Stimulated activated CD4-positive, alpha-beta T cell treated with anti-CD3 and anti-CD28 coated beads, TNF-alpha, amount 100 ng/mL, for 48 hours (primary cell): ENCODE data around the gene ZNF423.

Experiments used
- DNase-seq, 3 donors: peaks; one replicate each; pipeline ENCODE4 v3.0.0-alpha.2; 2020; ENCODE audit warnings: low read depth in 3 of 3

The ZNF423 gene

DNA sequence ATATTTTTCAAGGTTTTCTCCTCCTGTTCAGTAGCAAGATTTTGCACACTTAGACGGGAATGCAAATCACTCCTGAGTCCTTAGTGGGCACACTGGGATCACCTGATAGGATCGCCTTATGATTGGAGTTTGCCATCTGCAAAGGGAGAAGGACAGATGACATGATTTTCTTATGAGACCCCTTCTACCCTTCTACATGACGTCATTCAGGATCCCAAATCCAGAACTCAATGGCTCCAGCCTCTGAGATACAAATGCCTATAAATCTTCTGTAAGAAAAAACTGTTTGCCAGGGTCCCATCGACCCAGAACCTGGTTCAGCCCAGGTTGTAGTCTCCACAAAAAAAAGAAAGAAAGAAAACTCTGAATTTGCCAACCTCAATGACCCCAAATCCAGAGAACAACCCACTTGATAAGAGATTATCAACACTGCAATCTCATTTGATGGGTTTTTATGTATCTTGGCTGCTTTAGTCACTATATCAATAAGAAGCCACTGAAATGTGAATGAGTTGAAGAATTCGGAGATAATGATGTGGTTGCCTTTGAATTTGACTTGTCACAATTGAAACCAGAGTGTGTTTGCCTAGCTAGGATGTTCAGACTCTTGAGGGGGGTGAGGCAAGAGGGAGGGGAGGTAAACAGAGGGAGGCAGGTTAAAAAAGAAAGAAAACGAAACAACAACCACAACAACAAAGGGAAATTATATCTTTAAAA lies 6.7 kb downstream of the ZNF423 start:
- no peak for DNase-seq

DNA sequence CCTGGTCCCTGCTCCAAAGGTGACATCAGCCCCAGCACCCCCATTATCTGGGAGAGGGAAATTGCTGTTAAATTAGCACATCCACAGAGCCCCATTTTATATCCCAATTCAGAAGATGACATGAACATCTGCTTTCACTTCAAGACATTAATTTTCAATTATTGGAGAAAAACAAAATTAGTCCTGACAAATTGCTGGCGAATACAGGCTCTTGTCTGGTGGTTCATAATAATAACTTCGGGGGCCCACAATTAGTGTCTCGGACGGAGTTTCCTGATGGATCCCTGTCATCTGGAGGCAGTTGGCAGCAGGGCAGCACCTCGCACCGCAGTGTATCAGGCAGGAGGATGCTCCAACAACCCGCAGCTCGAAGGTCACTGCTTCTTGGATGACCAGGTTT lies 7.4 kb downstream of the ZNF423 start:
- no peak for DNase-seq

DNA sequence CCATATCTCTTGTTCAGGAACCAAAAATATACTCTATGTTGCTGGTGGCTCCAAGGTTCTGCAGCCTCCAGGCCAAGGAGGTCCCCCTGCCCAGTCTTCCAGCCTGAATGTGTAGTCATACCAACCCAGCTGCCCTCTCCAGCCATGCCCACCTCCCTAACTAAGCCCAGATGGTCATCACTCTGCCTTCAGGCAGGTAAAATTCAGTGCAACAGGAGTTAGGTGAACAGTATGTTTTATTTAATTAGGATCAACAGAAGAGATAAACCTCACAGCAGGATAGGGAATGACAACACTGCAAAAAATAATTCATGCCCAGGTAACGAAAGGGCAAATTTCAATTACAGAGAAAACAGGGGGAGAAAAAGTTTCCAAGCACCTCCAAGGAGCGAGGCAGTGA lies 9.1 kb downstream of the ZNF423 start:
- DNase-seq, result no peak

DNA sequence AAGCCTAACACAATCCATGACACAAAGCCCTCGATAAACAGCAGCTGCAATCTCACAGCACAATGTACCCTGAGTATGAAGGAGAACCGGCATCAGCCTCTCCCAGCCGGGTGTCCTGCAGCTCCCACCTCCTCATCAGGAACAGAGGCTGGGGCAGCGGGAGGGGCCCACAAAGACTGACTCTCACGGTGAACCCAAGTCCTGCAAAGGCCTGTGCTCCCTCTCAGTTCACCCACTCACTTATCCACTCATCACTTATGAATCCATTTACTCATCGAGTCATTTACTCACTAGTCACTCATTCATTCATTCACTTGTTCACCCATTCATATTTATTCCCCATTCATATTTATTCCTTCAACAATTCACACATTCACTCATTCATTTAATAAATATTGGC lies 11.6 kb downstream of the ZNF423 start:
- no peak for DNase-seq

DNA sequence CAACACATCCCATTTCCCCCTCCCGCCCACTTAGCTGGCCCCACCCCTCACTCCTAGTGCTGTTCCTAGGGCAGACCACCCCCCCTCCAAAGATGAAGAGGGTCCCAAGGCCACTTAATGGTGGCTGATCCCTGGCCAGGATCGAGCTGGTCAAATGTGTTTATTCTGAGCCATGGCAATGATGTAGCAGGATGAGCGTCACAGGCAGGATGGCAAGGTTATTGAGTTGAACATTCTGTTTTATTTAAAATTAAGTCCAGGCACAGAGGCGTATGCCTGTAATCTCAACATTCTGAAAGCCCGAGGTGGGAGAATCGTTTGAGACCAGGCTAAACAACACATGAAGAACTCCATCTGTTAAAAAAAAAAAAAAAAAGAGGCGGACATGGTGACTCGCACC lies 12.2 kb downstream of the ZNF423 start:
- no peak for DNase-seq

DNA sequence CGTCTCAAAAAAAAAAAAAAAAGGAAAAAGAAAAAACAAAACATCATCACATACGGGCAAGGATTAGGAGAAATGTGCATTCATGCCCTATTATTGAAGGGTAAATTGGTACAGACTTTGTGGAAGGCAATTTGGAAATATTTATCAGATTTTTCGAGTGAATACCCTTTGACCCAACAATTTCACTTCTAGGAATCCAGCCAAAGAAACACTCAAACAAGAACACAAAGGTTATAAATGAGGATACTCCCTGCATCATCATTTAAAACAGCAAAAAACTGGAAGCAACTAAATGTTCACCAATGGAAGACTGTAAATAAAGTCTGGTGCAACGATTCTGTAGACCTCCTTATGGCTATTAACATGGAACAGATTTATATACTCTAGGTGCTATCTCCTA lies 12.9 kb downstream of the ZNF423 start:
- no peak for DNase-seq

DNA sequence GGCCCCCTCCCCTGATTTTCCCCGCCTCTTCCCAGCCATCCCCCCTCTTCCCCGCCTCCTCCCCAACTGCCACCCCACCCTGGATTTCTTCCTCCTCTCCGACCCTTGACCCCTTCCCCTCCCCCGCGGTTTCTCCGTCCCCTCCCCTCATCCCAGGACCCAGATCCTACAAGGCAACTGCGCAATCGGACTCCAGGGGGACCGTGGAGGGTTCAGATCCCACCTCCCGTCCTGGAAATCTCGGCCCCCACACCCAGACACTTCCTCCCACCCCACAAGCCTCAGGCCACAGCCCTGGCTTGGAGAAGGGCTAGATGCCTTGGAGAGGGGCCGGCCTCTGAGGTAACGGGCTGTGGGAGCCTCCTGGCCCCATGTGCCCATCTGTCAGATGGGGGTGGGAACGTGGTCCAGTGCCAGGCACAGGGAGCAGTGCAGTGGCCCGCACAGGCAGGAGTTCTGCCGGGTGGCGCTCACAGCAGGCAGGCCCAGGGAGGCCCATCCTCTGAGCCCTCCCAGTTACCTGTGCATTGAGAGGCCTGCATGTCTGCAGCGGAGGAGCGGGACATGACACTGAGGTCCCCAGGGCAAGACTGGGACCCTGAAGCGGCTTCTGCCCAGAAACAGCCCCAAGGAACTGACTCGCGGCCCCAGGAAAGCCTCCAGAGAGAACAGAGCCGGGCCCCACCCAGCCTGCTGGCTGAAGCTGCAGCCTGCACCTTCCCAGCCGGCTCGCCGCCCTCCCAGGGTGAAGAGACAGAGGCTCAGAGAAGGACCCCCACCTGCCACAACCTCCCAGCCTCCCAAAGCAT lies 16.7 kb downstream of the ZNF423 start:
- no peak for DNase-seq

DNA sequence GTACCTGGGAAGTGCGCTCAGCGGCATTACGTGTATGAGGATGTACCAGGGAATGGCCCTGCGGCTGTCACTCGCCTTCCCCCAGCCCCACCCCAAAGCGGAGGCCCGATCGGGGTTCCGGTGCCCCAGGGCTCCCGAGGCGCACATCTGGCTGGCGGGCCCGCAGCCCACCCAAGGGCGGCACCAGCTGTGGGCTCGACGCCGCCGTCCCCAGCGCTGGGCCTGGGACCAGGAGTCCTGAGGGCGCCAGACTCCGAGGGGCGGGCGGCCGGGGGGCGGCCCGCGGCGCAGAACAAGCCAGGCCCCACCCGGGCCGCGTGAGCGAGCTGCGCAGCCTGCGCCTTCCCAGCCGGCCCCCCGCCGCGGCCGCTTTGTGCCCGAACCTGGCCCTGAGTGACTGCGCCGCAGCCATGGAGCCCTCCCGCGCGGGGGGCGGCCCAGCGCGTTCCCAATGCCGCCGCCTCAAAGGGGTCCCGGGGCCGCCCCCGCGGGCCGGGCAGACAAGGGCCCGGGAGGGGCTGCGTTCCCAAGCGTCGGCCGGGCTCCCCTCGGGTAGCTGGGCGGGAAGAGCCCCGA lies 17.4 kb downstream of the ZNF423 start:
- no peak for DNase-seq

DNA sequence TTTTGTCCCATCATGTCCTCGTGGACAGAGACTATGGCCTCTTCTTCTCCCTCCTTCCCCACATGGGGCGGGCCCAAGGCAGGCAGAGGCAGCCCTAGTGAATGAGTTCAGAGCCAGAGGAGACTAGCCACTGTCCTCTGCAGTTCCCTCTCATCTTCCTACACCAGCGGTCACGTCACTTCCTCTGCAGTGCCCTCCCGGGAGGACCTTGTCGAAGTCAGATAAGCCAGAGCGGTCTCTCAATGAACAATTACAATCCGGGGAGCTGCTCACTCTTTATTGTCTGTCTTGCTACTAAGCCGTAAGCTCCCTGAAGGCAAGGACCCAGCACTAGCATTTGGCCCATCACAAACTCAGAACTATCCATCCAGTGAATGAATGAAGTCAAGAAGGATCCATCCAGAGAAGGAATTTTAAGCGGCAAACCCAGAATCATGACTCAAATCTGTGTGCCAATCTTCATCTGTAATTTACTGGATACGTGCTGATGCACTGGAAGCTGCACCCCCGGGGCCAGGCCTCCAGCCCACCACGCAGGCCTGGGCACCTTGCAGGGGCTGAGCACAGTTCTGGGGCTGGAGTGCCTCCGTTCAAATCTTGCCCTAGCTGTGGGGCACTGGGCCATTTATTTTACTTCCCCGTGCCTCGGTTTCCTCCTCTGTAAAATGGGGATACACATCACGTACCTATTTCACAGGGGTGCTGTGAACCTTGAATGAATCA lies 18.1 kb downstream of the ZNF423 start:
- DNase-seq, result no peak

DNA sequence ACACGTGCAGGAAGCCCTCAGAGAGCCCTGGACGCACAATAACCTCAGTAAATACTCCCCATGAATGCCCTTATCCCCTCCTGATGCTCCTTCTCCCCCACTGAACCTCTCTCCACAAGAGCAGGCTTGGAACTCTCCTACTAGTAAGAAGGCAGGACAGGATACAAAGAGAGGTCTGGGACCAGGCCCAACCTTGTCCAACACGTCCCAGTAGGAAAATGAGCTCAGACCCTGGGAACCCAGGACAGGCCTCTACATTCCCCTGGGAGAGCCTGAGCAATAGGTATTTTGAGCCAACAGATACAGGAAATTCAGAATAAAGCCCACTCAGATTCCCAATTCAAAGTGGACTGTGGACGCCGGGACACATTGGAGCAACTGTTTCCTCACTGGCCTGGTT lies 19.2 kb downstream of the ZNF423 start:
- no peak for DNase-seq

DNA sequence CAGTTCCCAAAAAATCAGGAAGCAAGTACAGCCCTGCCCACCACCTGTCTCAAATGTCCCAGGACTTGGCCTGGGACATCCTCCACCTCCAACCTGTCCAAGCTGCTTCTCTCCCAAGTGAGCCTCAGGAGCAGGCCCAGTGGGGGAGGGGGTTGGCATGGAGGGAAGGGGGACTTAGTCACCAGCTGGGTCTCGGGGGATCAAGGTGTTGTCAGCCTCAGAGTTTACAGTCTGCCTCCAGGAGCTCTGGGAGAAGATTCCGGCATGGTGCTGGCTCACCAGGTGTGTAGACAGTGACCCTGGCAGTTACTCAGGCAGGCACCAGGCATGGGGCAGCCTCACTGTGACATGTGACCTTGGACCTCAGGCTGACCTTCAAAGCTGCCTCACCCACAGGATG lies 19.7 kb downstream of the ZNF423 start:
- DNase-seq, result no peak

DNA sequence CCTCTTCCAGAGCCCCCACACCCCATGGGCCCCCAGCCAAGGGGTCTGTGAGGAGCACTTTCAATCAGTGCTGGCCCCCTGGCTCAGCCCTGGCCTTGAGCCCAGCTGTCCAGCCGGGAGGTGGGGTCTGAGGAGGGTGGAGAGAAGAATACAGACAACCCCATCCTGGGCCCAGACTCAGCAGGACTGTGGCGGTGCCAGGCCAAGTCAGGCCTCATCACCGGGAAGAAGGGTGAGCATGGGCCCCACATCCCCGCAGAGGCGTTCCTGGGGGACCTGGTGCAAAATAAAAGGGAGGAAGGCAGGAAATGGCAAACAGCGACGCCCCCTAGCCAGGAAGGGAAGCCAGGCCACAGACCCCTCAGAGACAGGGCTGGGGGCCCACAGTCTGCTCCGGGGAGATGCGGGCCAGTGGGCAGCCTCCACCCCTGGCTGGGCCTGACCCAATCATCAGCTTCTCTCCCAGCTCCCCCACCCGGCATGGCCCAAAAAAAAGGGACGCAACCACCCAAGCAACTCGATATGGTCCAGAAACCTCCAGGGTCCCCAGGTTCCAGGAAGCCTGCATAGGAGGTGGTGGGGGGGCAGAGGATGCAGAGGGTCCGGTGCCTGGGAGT lies 20.6 kb downstream of the ZNF423 start:
- no peak for DNase-seq

DNA sequence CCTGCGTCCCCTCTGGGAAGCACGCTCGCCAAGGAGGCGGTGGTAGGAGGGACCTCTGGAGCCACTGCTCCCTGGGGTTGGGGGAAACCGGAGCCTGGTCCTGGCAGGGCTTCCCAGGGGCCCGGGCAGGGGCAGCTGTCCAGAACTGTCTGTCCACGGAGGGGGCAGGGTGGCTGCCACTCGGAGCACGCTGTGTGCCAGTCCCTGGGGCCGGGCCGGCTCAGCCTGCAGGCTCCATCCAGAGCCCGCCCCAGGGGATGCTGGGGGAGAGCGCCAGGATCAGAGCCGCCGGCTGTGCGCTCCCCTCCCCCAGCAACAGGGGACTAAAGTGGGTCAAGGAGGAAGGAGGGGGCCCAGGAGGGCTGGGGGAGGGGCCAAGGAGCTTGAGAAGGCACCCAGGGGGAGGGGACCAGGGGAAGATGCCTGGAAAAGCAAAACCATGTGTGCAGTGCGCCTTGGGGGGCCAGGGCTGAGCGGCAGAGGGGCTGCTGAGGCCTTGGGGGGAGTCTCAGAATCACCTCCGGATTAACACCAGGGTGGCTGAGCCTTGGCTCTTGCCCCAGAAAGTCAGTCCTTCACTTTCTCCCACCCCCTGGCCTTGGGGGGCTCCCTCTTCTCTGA lies 21.3 kb downstream of the ZNF423 start:
- DNase-seq, result no peak

DNA sequence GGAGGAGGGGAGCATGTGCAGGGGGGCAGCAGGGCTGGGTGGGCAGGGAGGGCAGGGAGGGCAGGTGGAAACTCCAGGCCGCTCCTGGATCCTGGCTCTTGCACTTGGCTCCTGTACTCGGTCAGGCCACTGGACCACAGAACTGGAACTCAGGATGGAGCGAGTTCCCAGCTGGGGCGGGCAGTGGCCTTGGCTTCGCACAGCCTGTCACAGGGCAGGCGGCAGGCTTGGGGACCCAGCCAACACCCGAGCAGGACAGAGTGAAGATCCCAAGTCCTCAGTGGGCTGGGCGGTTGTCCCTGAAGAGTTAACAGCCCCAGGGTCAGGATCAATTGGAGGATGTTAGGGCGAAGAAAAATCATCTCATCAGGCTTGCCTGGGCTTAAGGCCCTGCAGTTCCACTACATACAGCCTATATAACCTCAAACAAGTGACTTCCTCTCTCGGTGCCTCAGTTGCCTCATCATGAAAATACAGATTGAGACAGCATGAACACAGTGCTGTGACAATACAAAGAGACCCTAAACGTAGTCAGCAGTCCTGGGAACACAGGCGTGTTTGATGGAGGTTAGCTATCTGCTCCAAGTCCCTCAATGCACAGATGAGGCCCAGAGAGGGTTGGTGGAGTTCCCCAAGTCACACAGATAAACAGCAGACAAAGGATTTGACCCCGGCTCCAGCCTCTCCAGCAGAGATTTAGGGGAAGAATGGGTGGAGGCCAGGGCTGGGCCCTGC lies 21.9 kb downstream of the ZNF423 start:
- DNase-seq, result no peak

DNA sequence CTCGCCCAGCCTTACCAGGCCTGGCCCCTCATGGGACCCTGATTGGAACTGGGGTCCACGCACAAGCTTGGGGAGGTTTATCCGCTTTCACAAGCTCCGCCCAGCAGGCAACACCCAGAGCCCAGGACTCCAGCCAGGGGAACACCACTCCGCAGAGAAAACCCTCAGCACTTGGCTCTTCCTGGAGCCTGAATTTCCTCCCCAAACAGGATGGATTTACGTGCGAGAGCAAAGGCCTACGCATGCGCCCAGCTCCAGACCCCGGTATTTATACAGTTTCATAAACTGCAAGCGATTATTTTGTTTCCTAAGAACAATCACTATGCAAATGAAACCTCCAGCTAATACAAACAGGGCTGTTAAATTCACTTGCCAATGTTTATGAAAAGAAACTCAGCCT lies 22.8 kb downstream of the ZNF423 start:
- DNase-seq, result no peak

DNA sequence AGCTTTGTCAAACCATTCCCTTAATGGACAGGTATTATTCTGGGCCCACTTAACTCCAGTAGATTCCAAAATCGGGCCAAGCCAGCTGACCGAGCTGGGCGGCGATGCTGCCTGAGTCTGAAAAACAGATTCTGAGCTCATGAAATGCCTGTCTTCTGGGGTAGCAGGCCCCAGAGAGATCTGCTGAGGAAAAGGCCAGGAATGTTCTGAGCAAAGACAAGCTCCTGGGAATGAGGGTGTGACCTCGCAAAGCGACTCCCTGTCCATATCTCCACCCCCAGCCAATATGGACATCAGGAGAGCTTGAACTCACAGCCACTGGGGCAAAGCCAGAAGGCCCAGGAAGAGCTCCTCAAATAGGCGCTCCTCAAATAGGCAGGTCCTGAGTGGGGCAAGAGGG lies 23.7 kb downstream of the ZNF423 start:
- DNase-seq, result no peak

DNA sequence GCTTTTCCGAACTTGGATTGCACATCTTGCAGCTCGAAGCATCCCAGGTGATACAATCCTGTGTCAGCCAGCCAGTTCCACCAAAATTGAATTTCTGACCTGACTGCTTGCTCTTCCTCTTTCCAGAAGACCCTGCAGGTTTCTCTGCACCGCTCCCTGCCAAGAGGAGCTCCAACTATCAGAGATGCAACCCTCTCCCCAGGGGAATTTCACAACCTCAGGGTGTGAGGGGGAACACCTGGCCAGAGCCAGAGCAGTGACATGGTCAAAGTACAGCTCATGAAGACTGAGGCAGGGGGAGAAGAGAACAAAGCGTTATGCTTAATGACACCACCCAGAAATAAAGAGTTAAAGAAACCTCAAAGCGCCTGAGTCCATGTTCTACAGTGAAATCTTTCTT lies 25.0 kb downstream of the ZNF423 start:
- no peak for DNase-seq

DNA sequence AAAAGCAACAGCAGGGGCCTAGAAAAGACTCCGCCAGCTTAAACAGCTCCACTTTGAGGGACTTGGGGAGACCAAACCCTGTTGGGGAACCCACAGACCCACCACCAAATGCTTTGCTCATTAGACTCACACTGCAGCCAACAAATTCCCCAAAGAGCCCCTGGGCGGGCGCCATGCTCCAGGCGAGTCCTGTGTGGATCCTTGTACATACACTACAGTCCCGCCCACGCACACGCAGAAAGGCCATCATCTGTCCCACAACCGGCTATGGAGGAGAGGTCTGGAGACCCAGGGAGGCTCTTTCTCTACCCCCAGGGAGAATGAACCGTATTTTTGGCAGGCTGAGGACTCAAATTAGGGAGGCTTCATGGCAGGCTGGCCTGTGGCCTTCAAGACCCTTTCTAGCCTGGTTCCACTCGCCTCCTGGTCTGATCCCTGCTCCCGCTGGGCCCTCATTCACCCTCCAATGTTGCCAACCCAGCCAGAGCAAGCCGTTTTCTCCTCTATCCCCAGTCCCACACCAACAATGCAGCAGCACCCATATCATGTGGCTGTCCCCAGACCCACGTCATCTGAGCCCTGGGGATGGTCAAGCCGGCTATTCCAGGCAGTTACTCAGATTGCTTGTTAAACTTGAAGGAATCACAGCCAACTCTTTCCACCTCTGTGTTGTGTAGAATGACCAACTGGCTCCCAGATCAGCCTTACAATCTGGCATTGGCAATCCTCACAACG lies 27.2 kb downstream of the ZNF423 start:
- DNase-seq, result no peak

DNA sequence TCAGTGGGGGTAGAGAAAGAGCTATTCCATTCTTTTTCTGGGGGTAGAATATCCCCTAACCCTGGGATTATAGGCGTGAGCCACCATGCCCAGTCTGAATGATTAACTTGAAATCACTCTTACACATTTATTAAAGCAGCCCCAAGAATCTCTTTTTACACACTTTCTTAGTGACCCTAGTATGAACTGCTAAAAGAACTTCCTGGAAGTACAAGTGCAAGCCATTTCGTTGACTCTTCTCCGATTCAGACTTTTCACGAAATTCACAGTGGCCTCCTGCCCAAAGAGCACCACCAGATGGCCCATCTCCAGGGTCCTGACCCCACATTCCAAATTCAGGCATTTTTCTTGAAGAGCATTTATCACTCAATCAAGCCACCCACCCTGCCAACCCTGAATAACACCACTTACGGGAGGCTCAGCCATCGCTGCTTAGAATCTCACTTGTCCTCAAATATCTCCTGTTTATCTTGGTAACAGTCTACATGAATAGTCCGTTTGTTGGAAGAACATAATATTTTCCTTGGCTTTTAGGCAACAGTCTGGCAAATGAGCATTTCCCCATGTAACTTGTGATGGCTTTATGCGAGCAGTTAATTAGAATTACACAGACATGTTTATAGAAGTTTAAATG lies 28.0 kb downstream of the ZNF423 start:
- DNase-seq, result no peak

DNA sequence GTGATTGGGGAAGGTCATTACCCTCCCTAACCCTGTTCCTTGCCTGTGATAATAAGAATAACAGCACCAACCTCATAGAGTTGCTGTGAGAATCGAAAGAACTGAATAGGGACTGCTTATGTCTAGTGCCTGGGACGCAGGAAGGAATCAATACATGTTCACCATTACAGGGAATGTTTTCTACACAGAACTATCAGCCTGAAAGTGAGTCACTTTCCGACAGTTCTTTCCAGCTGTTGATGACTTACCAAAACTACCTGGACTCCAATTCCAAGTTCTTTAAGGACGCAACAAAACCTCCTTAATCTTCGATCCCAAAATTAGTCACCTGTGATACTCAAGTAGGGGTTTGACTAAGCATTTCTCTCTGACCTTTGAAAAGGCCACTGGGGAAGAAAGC lies 29.4 kb downstream of the ZNF423 start:
- DNase-seq, result no peak
